Endothelial cell (in vitro differentiated cells): ENCODE results near the gene ACVRL1. TPM values are rescaled to one million over a fixed set of nuclear protein-coding genes. Genes with fewer than 3 reads are reported as not detected.

ENCODE experiments used
- total RNA-seq: library from RNA; stranded (reverse); fragmentation: NEBNext Ultra II Directional; extraction: Animal tissue kit (Norgen Biotek cat#: 25700); gene quantifications from one replicate; pipeline ENCODE4 v1.2.1, GENCODE V29; 2021; ENCODE audit not compliant: unreplicated experiment

ACVRL1 gene
- total RNA-seq, 1 donor from 2014 or later: 395 TPM

Other genes with a start within 250 kb of the ACVRL1 start
- 42.0 TPM for gene FIGNL2, start 58.8 kb upstream of the ACVRL1 start, total RNA-seq
- gene ANKRD33, start 19.4 kb upstream of the ACVRL1 start, total RNA-seq: 0.31 TPM
- 30.5 TPM for gene ACVR1B, start 44.2 kb downstream of the ACVRL1 start, total RNA-seq
- 29.7 TPM for gene TAMALIN, start 99.4 kb downstream of the ACVRL1 start, total RNA-seq
- gene NR4A1, start 143.9 kb downstream of the ACVRL1 start, total RNA-seq: 1.0 TPM
- gene ATG101, start 162.5 kb downstream of the ACVRL1 start, total RNA-seq: 30.6 TPM
- not detected for gene SMIM41, start 172.2 kb downstream of the ACVRL1 start, total RNA-seq